OCI-LY7 (cell line): ENCODE measurements around the gene KRTAP20-2.

ENCODE experiments used
- EZH2phosphoT487 ChIP-seq: fragments of 200-600 bp; sonication (generic); IDR thresholded peaks from 2 replicates; pipeline ENCODE4 v1.6.1; 2018; ENCODE audit warnings: low read depth, borderline replicate concordance, mild to moderate bottlenecking, mixed run types, antibody characterized with exemption, low read length, moderate library complexity, mixed read lengths
- TF ChIP-seq, protein P1 (sequence below): fragments of 200-600 bp; sonication (generic); conservative IDR thresholded peaks from 2 replicates; pipeline ENCODE4 v1.5.1; 2014; ENCODE audit warnings: mild to moderate bottlenecking, antibody characterized with exemption, low read length, moderate library complexity, mixed read lengths

DNA sequence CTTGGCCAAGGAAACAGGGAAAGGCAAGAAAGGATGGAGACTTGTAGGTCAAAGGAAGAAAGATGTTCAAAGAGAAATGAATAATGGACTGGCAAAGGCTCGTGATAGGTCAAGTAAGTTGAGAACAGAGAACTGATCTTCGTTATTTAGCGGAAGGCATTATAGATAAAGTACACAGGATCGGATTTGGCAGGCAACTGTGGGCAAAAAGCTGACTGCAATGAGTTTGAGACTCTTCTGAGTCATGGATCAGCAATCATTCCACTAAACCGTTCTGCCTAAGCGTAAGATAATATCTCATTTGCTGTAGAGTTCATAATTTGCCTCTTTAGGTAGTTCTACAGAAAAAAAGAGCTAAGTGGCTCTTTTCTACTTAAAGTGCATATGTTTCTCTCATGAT lies 49.5 kb downstream of the KRTAP20-2 start:
- TF ChIP-seq, protein P1, sequence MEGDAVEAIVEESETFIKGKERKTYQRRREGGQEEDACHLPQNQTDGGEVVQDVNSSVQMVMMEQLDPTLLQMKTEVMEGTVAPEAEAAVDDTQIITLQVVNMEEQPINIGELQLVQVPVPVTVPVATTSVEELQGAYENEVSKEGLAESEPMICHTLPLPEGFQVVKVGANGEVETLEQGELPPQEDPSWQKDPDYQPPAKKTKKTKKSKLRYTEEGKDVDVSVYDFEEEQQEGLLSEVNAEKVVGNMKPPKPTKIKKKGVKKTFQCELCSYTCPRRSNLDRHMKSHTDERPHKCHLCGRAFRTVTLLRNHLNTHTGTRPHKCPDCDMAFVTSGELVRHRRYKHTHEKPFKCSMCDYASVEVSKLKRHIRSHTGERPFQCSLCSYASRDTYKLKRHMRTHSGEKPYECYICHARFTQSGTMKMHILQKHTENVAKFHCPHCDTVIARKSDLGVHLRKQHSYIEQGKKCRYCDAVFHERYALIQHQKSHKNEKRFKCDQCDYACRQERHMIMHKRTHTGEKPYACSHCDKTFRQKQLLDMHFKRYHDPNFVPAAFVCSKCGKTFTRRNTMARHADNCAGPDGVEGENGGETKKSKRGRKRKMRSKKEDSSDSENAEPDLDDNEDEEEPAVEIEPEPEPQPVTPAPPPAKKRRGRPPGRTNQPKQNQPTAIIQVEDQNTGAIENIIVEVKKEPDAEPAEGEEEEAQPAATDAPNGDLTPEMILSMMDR = no peak
- TF ChIP-seq EZH2phosphoT487 = no peak
